Body of pancreas (tissue), 4 donors: ENCODE results near the gene SLC1A5. TPM values are rescaled to one million over a fixed set of nuclear protein-coding genes. Genes with fewer than 3 reads are reported as not detected.
"Not testable (repeated sequence)": the region's sequence is repeated elsewhere in the genome, so short reads cannot be mapped to it uniquely, and the experiment has no call there.

ENCODE experiments used
- ATAC-seq: fragments of 150-250 bp; one replicate; pipeline ENCODE4 v1.9.1; 2016
- DNase-seq, 4 donors: peaks; one replicate each; pipeline ENCODE4 v3.0.0-alpha.2; 2019
- H3K27ac ChIP-seq, 4 donors: fragments of 200-600 bp; sonication (generic); 1 replicate in 3 of 4; 2 replicates in 1 of 4; pipeline versions ENCODE4 v1.5.1 to v1.6.1; 2016 to 2019; ENCODE audit warnings: mild to moderate bottlenecking in 1 of 4, mixed read lengths in 1 of 4, moderate library complexity in 1 of 4
- H3K27me3 ChIP-seq, 2 donors: fragments of 200-600 bp; sonication (generic); one replicate each; pipeline ENCODE4 v1.6.0; 2016; ENCODE audit warnings: mild to moderate bottlenecking in 1 of 2
- H3K36me3 ChIP-seq, 2 donors: fragments of 200-600 bp; sonication (generic); replicated peaks in 1 of 2; 2 replicates each; pipeline ENCODE4 v1.5.1; 2016; ENCODE audit warnings: low read depth in 2 of 2; ENCODE audit not compliant: insufficient read depth in 1 of 2
- H3K4me1 ChIP-seq: fragments of 200-600 bp; sonication (generic); one replicate; pipeline ENCODE4 v1.6.0; 2016
- H3K4me3 ChIP-seq, 2 donors: fragments of 200-600 bp; sonication (generic); 1 replicate in 1 of 2; 2 replicates in 1 of 2; pipeline ENCODE4 v1.5.1; 2016 to 2019
- H3K9me3 ChIP-seq, 3 donors: fragments of 200-600 bp; sonication (generic); 1 replicate in 2 of 3; 2 replicates in 1 of 3; pipeline ENCODE4 v1.5.1; 2016
- POLR2A ChIP-seq, 3 donors: fragments of 450-650 bp; IDR thresholded peaks; one replicate each; pipeline ENCODE4 v1.6.1; 2016; ENCODE audit warnings: antibody characterized with exemption in 3 of 3, mild to moderate bottlenecking in 2 of 3
- WGBS, 2 donors: methylation state at CpG; one replicate each; pipeline ENCODE4 v1.1.5; 2017; 5-methylcytosine and 5-hydroxymethylcytosine counted together
- intact Hi-C: fragments of 100-400 bp; cut with DNase I; formaldehyde crosslinking; loops from one replicate; pipeline ENCODE4 v1.15.1; 2023
- total RNA-seq, 2 donors: library from RNA; depleted of rRNA; stranded (reverse); fragments of >200 nt; gene quantifications; one replicate each; pipeline ENCODE4 v1.1.0, GENCODE V29; 2016
- TF ChIP-seq, protein P1 (sequence below), 7 experiments: fragments of 450-650 bp in 4 of 7; fragments of 200-600 bp in 3 of 7; sonication (generic) in 3 of 7; IDR thresholded peaks; one replicate each; pipeline ENCODE4 v1.5.1; 2016 to 2019; ENCODE audit warnings: antibody characterized with exemption in 7 of 7

The SLC1A5 gene
- total RNA-seq, 2 donors from 2014 or later: 31.4 to 39.2 TPM

- Histone ChIP-seq H3K36me3 (peaks cover 0 to 4% of the 10 kb centered on the region in 2 donors), H3K9me3 (no peaks in the 10 kb centered on the region), H3K27ac (no peak overlapping the region), H3K27me3 (no peaks in the 10 kb centered on the region), H3K4me1 (peaks cover 21% of the 10 kb centered on the region), H3K4me3 (no peak overlapping the region)
- TF ChIP-seq POLR2A (IDR thresholded peaks at IDR 0.05): no peak
- TF ChIP-seq, protein P1, sequence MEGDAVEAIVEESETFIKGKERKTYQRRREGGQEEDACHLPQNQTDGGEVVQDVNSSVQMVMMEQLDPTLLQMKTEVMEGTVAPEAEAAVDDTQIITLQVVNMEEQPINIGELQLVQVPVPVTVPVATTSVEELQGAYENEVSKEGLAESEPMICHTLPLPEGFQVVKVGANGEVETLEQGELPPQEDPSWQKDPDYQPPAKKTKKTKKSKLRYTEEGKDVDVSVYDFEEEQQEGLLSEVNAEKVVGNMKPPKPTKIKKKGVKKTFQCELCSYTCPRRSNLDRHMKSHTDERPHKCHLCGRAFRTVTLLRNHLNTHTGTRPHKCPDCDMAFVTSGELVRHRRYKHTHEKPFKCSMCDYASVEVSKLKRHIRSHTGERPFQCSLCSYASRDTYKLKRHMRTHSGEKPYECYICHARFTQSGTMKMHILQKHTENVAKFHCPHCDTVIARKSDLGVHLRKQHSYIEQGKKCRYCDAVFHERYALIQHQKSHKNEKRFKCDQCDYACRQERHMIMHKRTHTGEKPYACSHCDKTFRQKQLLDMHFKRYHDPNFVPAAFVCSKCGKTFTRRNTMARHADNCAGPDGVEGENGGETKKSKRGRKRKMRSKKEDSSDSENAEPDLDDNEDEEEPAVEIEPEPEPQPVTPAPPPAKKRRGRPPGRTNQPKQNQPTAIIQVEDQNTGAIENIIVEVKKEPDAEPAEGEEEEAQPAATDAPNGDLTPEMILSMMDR (IDR thresholded peaks at IDR 0.05): no peak
- ATAC-seq (no peak), DNase-seq (no peak)
- intact Hi-C loops: no loop called here
- WGBS, 2 donors: 65 to 71% methylated on average over 7 of the region's 7 CpGs
Observed at GRCh38 chr19:46773018-46773399, 15.4 kb downstream of the SLC1A5 start.

DNA sequence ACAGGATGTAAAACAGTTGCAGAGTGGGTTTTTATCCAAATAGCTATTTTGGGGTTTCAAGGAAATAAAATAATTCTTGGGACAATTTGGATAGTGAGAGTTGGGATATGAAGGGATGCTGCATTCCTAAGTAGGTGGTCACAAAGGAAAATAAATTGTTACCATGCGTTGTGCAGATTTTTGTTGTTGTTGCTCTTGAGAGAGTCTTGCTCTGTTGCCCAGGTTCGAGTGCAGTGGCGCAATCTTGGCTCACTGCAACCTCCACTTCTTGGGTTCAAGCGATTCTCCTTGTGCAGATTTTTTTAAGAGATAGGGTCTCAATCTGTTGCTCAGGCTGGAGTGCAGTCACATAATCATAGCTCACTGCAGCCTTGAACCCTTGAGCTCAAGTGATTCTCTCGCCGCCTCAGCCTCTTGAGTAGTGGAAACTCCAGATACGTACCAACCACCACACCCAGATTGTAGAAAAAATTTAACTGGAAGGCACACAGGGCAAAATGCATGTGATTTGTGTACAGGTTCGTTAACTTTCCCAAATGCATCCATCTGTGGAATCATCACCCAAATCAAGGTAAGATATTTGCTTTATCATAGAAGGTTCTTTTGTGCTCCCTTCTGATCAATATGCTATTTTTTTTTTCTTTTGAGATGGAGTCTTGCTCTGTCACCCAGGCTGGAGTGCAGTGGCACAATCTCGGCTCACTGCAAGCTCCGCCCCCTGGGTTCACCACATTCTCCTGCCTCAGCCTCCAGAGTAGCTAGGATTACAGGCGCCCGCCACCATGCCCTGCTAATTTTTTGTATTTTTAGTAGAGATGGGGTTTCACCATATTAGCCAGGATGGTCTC lies 16.0 kb downstream of the SLC1A5 start:
- intact Hi-C loops: no loop called here
- Histone ChIP-seq H3K27me3 (no peaks in the 10 kb centered on the region), H3K27ac (no peak overlapping the region), H3K9me3 (no peaks in the 10 kb centered on the region), H3K4me1 (peaks cover 21% of the 10 kb centered on the region), H3K4me3 (no peak overlapping the region), H3K36me3 (peaks cover 0 to 4% of the 10 kb centered on the region in 2 donors)
- no peak for DNase-seq
- no peak for ATAC-seq
- 71 to 81% methylated on average over 11 to 12 of the region's 12 CpGs for WGBS, 2 donors
- TF ChIP-seq, protein P1 (IDR thresholded peaks at IDR 0.05): no peak
- TF ChIP-seq POLR2A (IDR thresholded peaks at IDR 0.05): no peak

GRCh38 chr19:46768746-46769145 lies 19.6 kb downstream of the SLC1A5 start:
- WGBS, 2 donors: 12 to 27% methylated on average over 4 of the region's 4 CpGs
- H3K27me3 ChIP-seq, H3K4me3 ChIP-seq, intact Hi-C loops, DNase-seq, H3K9me3 ChIP-seq, H3K36me3 ChIP-seq, ATAC-seq: not testable (repeated sequence)
- H3K4me1 ChIP-seq: peaks cover 34% of the 10 kb centered on the region
- peak overlapping the region in 3 of 4 donors; percentile 8 to 56 (median 29) for H3K27ac ChIP-seq

DNA sequence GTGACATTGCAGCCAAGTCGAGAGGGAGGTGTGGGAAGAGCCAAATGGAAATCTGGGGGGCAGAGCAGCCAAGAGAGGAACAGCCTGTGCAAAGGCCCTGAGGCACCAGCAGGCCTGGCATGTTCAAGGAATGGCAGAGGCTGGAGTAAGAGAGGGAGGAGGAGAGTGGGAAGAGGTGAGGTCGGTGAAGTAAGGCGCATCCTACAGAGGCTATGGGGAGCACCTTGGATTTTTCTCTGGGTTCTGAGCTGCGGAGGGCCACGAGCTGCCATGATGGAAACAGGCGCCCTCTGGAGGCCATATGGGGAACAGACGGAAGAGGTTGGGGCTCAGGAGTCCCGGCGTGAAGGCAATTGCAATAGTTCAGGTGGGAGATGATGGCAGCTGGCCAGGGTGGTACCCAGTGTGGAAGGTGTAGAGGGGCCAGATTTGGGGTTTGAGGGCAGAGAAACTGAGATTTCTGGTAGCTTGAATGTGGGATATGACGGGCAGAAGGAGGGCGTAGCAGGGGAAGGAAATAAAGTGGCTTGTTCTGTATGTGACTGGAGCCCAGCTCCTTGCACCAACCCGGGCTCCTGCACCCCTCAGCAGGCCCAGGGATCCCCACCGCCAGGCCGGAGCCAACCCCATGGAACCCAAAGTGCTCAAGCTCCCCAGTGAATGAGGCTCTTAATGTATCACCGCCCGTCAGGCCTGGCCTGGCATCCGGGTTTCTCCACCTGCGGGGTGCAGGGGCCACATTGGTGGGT lies 21.7 kb downstream of the SLC1A5 start:
- no peak overlapping the region for H3K4me3 ChIP-seq
- TF ChIP-seq, protein P1 (IDR thresholded peaks at IDR 0.05): peak in 6 of 7 experiments; percentile 37 to 68 (median 49)
- TF ChIP-seq POLR2A (IDR thresholded peaks at IDR 0.05): no peak
- H3K27me3 ChIP-seq: no peaks in the 10 kb centered on the region
- no peak overlapping the region for H3K27ac ChIP-seq
- H3K36me3 ChIP-seq: no peaks in the 10 kb centered on the region
- no peak for ATAC-seq
- DNase-seq: peak in 3 of 4 donors; percentile 39 to 61 (median 57)
- H3K4me1 ChIP-seq: peaks cover 34% of the 10 kb centered on the region
- WGBS, 2 donors: 51 to 58% methylated on average over 15 to 17 of the region's 18 CpGs
- H3K9me3 ChIP-seq: no peaks in the 10 kb centered on the region
- intact Hi-C loops: no loop called here

DNA sequence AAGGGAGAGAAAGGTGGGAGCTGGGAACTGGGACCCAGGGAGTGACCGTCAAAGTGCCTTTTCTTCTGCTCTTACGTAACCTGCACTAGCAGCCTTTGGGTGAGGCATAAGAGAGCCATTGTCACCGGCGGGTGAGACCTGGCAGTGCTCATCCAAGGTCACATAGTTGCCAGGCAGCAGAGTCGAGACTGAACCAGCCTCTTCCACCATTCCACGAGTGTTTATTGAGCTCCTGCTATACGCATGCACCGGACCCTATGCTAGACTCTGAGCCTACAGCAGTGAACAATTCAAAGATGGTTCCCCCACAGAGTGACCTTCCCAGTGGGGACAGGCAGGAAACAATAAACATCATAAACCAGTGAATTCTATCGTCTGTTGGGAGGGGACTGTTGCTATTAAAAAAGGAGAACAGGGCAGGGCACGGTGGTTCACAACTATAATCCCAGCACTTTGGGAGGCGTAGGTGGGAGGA lies 23.5 kb downstream of the SLC1A5 start:
- Histone ChIP-seq H3K4me3 (no peak overlapping the region), H3K4me1 (peaks cover 33% of the 10 kb centered on the region), H3K9me3 (no peaks in the 10 kb centered on the region), H3K27me3 (no peaks in the 10 kb centered on the region), H3K27ac (peak overlapping the region; percentile 62 to 79 (median 70)), H3K36me3 (no peaks in the 10 kb centered on the region)
- WGBS, 2 donors: 21 to 31% methylated on average over 11 of the region's 11 CpGs
- ATAC-seq (peak; percentile 87), DNase-seq (peak; percentile 57 to 88 (median 84))
- TF ChIP-seq, protein P1 (IDR thresholded peaks at IDR 0.05): no peak
- no peak for TF ChIP-seq POLR2A (IDR thresholded peaks at IDR 0.05)
- intact Hi-C loops: no loop called here
